Measurements from ENCODE around the gene ACOT8.
A peak's percentile ranks its signal among the peaks of the same experiment; 100 is the strongest.
"Not testable (repeated sequence)": the region's sequence is repeated elsewhere in the genome, so short reads cannot be mapped to it uniquely, and the experiment has no call there.

ACOT8 gene

GRCh38 chr20:45882469-45883099, 25.4 kb upstream of the ACOT8 start:
- Mint-ChIP-seq H3K9me3 (no peaks in the 10 kb centered on the region), H3K36me3 (ENCODE audit: low read depth) (peaks cover 27% of the 10 kb centered on the region), H3K27me3 (ENCODE audit: low read depth) (no peaks in the 10 kb centered on the region), H3K4me3 (peak overlapping the region; percentile 81 to 90 (median 89)), H3K27ac (peak overlapping the region; percentile 10 to 47 (median 36)), H3K4me1 (peaks cover 17% of the 10 kb centered on the region)
- no peak for TF ChIP-seq CTCF (IDR thresholded peaks at IDR 0.05; ENCODE audit: unreplicated experiment in 3 of 3)

DNA sequence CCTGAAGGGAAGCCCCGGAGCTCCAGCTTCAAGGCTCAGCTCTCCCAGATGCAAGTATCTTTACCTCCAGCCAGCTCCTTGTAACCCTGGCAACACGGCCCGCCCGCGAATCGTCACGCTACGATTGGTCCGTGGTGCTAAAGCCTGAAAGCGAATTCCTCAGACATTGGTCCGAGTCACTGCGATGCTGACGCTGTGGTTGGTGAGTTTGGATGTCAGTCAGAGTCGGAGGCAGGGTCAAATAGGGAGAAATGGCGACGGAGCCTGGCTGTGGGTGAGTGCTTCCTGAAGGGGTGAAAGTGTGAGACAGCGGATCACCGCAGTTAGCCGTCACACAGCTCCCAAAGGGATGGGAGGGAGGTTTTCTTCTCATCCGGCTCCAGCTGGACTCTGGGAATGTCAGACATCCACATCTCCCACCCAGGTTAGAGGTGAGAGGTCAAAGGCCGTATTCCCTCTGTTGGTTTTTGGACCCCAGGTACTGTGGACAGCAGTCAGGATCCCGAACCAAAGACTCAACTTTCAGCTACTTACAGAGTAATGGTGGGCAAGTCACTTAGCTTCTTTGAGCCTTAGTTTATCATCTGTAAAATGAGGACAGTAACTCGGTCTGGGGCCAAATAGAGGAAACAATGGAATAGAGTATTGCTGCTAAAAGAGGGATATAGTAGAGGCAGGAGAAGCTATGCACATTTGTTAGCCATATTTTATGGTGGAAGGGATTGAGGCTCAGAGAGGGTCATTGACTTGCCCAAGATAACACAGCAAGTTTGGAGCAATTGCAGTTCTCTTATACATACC, 24.0 kb upstream of the ACOT8 start, which contains the start of gene ZSWIM1:
ZSWIM1 (plus strand) TSS at position 240 of the 801 bp plus-strand sequence. CDS start 1,366 bp downstream, outside the sequence.
- H3K27ac Mint-ChIP-seq: peak within 1 kb of the TSS; percentile 71 to 90 (median 74)
- peaks cover 30% of the 10 kb centered on the region for H3K36me3 Mint-ChIP-seq (ENCODE audit: low read depth)
- TF ChIP-seq CTCF (IDR thresholded peaks at IDR 0.05; ENCODE audit: unreplicated experiment in 3 of 3): no peak
- H3K27me3 Mint-ChIP-seq (ENCODE audit: low read depth): no peaks in the 10 kb centered on the region
- H3K4me1 Mint-ChIP-seq: peaks cover 17% of the 10 kb centered on the region
- H3K9me3 Mint-ChIP-seq: no peaks in the 10 kb centered on the region
- peak within 1 kb of the TSS; percentile 89 to 96 (median 92) for H3K4me3 Mint-ChIP-seq

DNA sequence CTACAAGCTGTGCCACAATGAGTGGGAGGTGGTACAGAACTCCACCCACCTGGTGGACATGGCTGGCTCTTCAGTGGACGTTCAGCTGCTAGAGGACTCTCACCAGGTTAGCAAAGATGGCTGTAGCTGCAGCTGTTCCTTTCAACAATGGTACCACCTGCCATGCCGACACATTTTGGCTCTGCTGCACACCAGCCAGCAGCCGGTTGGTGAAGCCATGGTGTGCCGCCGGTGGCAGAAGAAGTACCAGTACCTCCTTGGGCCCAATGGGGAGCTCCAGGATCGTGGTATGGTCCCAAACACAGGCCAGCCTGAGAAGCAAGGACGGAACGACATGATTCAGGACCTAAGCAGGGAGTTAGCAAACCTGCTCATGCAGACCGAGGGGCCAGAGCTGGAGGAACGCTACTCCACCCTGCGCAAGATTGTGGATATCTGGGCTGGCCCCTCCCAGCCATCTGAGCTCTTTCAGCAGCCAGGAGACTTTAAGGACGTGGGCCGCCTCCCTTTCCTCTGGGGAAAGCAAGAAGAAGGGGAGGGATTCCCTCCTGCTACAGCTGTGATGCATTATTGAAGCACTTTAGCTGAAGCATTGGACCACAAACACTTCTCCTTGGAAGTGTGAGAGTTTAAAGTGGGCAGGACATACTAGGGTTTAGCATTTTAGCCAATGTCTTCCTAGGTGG, 21.0 kb upstream of the ACOT8 start:
- Mint-ChIP-seq H3K27me3 (ENCODE audit: low read depth) (no peaks in the 10 kb centered on the region), H3K36me3 (ENCODE audit: low read depth) (peaks cover 18% of the 10 kb centered on the region)

DNA sequence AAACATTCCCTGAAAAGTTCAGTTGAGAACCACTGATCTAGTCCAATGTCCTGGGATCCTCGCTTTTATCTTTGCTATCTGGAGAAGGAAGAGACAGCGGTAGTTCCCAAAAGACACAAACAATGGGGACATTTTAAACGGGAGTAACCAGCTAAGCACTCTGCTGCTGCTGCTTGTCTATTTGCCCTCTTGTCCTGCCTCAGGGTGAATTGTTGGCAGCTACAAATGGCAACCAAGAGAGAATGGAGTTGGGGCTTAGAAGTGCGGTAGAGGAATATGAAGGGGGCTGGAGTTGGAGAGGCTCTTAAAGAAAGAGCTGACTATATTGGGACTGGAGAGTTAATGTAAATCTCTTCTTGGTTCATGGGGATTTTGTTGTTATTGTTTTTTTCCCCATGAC, 17.4 kb upstream of the ACOT8 start:
- Mint-ChIP-seq H3K27me3 (ENCODE audit: low read depth) (no peaks in the 10 kb centered on the region), H3K4me1 (no peaks in the 10 kb centered on the region), H3K27ac (no peak overlapping the region), H3K36me3 (ENCODE audit: low read depth) (peaks cover 6% of the 10 kb centered on the region), H3K9me3 (no peaks in the 10 kb centered on the region), H3K4me3 (no peak overlapping the region)
- no peak for TF ChIP-seq CTCF (IDR thresholded peaks at IDR 0.05; ENCODE audit: unreplicated experiment in 3 of 3)

More for the DNA sequence above, 21.0 kb upstream of the ACOT8 start:
- Mint-ChIP-seq H3K4me3 (no peak overlapping the region), H3K4me1 (peaks cover 17% of the 10 kb centered on the region), H3K27ac (no peak overlapping the region), H3K9me3 (no peaks in the 10 kb centered on the region)
- TF ChIP-seq CTCF (IDR thresholded peaks at IDR 0.05; ENCODE audit: unreplicated experiment in 3 of 3): no peak

GRCh38 chr20:45874104-45874481, 16.9 kb upstream of the ACOT8 start:
- H3K27ac Mint-ChIP-seq; H3K36me3 Mint-ChIP-seq (ENCODE audit: low read depth); H3K27me3 Mint-ChIP-seq (ENCODE audit: low read depth): not testable (repeated sequence)

GRCh38 chr20:45873409-45874103, 16.4 kb upstream of the ACOT8 start:
- Mint-ChIP-seq H3K36me3 (ENCODE audit: low read depth) (peaks cover 6% of the 10 kb centered on the region), H3K4me3 (no peak overlapping the region), H3K4me1 (no peaks in the 10 kb centered on the region), H3K9me3 (no peaks in the 10 kb centered on the region), H3K27me3 (ENCODE audit: low read depth) (no peaks in the 10 kb centered on the region), H3K27ac (no peak overlapping the region)
- no peak for TF ChIP-seq CTCF (IDR thresholded peaks at IDR 0.05; ENCODE audit: unreplicated experiment in 3 of 3)

More at GRCh38 chr20:45874104-45874481, 16.9 kb upstream of the ACOT8 start:
- not testable (repeated sequence) for H3K4me1 Mint-ChIP-seq, H3K4me3 Mint-ChIP-seq, H3K9me3 Mint-ChIP-seq

Data from nephron (organoid).